IMR-90 (cell line): ENCODE results near the gene CA5B. TPM values are rescaled to one million over a fixed set of nuclear protein-coding genes. Genes with fewer than 3 reads are reported as not detected.

Source experiments
- ATAC-seq: fragments of 200-7000 bp; cut with Tn5 transposase; 2 replicates; pipeline ENCODE4 v1.9.1; 2020; ENCODE audit warnings: low read depth, mild to moderate bottlenecking, moderate library complexity
- BruUV-seq: library from RNA; stranded (reverse); fragments of 400-500 nt; replicated peaks from 2 replicates; lab custom pipeline; 2021; lab: Mats Ljungman, UMichigan
- CTCF ChIA-PET: fragments of 300-600 bp; formaldehyde crosslinking; extraction: SDS; loops from one replicate; lab custom pipeline; 2021; ENCODE audit warnings: antibody characterized with exemption; lab: Yijun Ruan, JAX
- POLR2A ChIA-PET: fragments of 300-600 bp; sonication (Branson Sonifier 250); formaldehyde crosslinking; loops from one replicate; lab custom pipeline; 2022; ENCODE audit warnings: antibody characterized with exemption; ENCODE audit not compliant: unreplicated experiment; lab: Charles Lee
- DNase-seq: peaks from one replicate; pipeline ENCODE4 v3.0.0; 2013
- H2AFZ ChIP-seq: replicated peaks from 2 replicates; pipeline ENCODE3; 2013; ENCODE audit warnings: low read length, mild to moderate bottlenecking; ENCODE audit not compliant: poor library complexity
- H2AK5ac ChIP-seq: 2 replicates; pipeline ENCODE4 v1.6.1; 2013; ENCODE audit warnings: low read depth, low read length, inconsistent platforms
- H2AK9ac ChIP-seq: replicated peaks from 2 replicates; pipeline ENCODE3; 2013; ENCODE audit warnings: mild to moderate bottlenecking, low read depth, low read length, moderate library complexity; ENCODE audit not compliant: poor library complexity
- H2BK120ac ChIP-seq: 2 replicates; pipeline ENCODE4 v1.6.1; 2013; ENCODE audit warnings: low read depth, low read length, inconsistent platforms
- H2BK15ac ChIP-seq: 3 replicates; pipeline ENCODE4 v1.6.1; 2013; ENCODE audit warnings: low read depth, low read length, inconsistent platforms
- H2BK20ac ChIP-seq: 2 replicates; pipeline ENCODE4 v1.6.1; 2013; ENCODE audit warnings: low read depth, mild to moderate bottlenecking, inconsistent platforms, low read length, moderate library complexity
- H2BK5ac ChIP-seq: 2 replicates; pipeline ENCODE4 v1.6.1; 2013; ENCODE audit warnings: mild to moderate bottlenecking, low read depth, low read length, inconsistent platforms; ENCODE audit not compliant: poor library complexity, severe bottlenecking
- H3K14ac ChIP-seq: replicated peaks from 2 replicates; pipeline ENCODE4 v1.6.1; 2013; ENCODE audit warnings: low read depth, low read length, inconsistent platforms
- H3K18ac ChIP-seq: 2 replicates; pipeline ENCODE4 v1.6.1; 2013; ENCODE audit warnings: low read depth, low read length, control low read depth
- H3K23ac ChIP-seq: 2 replicates; pipeline ENCODE4 v1.6.1; 2013; ENCODE audit warnings: low read depth, low read length, inconsistent platforms
- H3K27ac ChIP-seq: 2 replicates; pipeline ENCODE4 v1.5.1; 2013; ENCODE audit warnings: mild to moderate bottlenecking, control low read depth, low read length; ENCODE audit not compliant: insufficient read depth
- H3K27me3 ChIP-seq: 2 replicates; pipeline ENCODE4 v1.6.1; 2013; ENCODE audit warnings: low read length; ENCODE audit not compliant: control insufficient read depth, insufficient read depth
- H3K36me3 ChIP-seq: 2 replicates; pipeline ENCODE4 v1.6.1; 2013; ENCODE audit warnings: low read length, mixed read lengths; ENCODE audit not compliant: control insufficient read depth, insufficient read depth
- H3K4ac ChIP-seq: 2 replicates; pipeline ENCODE4 v1.6.1; 2013; ENCODE audit warnings: low read depth, low read length, inconsistent platforms
- H3K4me1 ChIP-seq: 2 replicates; pipeline ENCODE4 v1.6.1; 2013; ENCODE audit warnings: low read length, mixed read lengths; ENCODE audit not compliant: control insufficient read depth, insufficient read depth
- H3K4me2 ChIP-seq: 2 replicates; pipeline ENCODE4 v1.6.1; 2013; ENCODE audit warnings: low read depth, mild to moderate bottlenecking, control low read depth, low read length, moderate library complexity
- H3K4me3 ChIP-seq: 2 replicates; pipeline ENCODE4 v1.5.1; 2013; ENCODE audit warnings: low read depth, mild to moderate bottlenecking, control low read depth, low read length, moderate library complexity; ENCODE audit not compliant: insufficient read depth
- H3K56ac ChIP-seq: 2 replicates; pipeline ENCODE4 v1.6.1; 2013; ENCODE audit warnings: low read length, inconsistent platforms; ENCODE audit not compliant: insufficient read depth; ENCODE audit errors: extremely low read depth
- H3K79me1 ChIP-seq, 2 experiments: 2 replicates each; pipeline ENCODE4 v1.6.1; 2013; ENCODE audit warnings: low read length in 2 of 2, inconsistent platforms in 1 of 2, low read depth in 1 of 2
- H3K9ac ChIP-seq: 2 replicates; pipeline ENCODE4 v1.6.1; 2013; ENCODE audit warnings: low read depth, low read length, control low read depth
- H3K9me1 ChIP-seq: 2 replicates; pipeline ENCODE4 v1.6.1; 2013; ENCODE audit warnings: low read length, inconsistent platforms; ENCODE audit not compliant: insufficient read depth
- H3K9me3 ChIP-seq: 2 replicates; pipeline ENCODE4 v1.6.1; 2013; ENCODE audit warnings: low read length; ENCODE audit not compliant: control insufficient read depth, insufficient read depth
- H4K20me1 ChIP-seq: 2 replicates; pipeline ENCODE4 v1.6.1; 2013; ENCODE audit warnings: low read length, inconsistent platforms; ENCODE audit not compliant: insufficient read depth
- H4K5ac ChIP-seq: 2 replicates; pipeline ENCODE4 v1.6.1; 2013; ENCODE audit warnings: mild to moderate bottlenecking, low read depth, low read length, control low read depth
- H4K8ac ChIP-seq, 2 experiments: 2 replicates each; pipeline ENCODE4 v1.6.1; 2013; ENCODE audit warnings: low read depth in 2 of 2, low read length in 2 of 2, control low read depth in 1 of 2, inconsistent platforms in 1 of 2
- H4K91ac ChIP-seq: 2 replicates; pipeline ENCODE4 v1.6.1; 2013; ENCODE audit warnings: low read depth, low read length, inconsistent platforms; ENCODE audit not compliant: insufficient read depth
- BHLHE40 ChIP-seq: fragments of 150-350 bp; IDR thresholded peaks from 2 replicates; pipeline ENCODE4 v1.6.1; 2016; ENCODE audit warnings: mild to moderate bottlenecking, low read depth, low read length
- CHD1 ChIP-seq: IDR thresholded peaks from 2 replicates; pipeline ENCODE4 v1.6.1; 2012; ENCODE audit warnings: low read depth, low read length, improper control_type of control experiment
- FOS ChIP-seq: fragments of 150-350 bp; IDR thresholded peaks from 2 replicates; pipeline ENCODE4 v1.6.1; 2016; ENCODE audit warnings: low read depth, low read length
- MAZ ChIP-seq: IDR thresholded peaks from 2 replicates; pipeline ENCODE4 v1.6.1; 2012; ENCODE audit warnings: low read depth, mild to moderate bottlenecking, low read length, improper control_type of control experiment, moderate library complexity, borderline replicate concordance
- NFE2L2 ChIP-seq: fragments of 150-350 bp; IDR thresholded peaks from 2 replicates; pipeline ENCODE4 v1.6.1; 2016; ENCODE audit warnings: low read depth, mild to moderate bottlenecking, low read length
- POLR2A ChIP-seq: IDR thresholded peaks from 2 replicates; pipeline ENCODE4 v1.6.1; 2012; ENCODE audit warnings: mild to moderate bottlenecking, low read depth, low read length
- RAD21 ChIP-seq: IDR thresholded peaks from 2 replicates; pipeline ENCODE4 v1.6.1; 2012; ENCODE audit warnings: low read length, improper control_type of control experiment
- RCOR1 ChIP-seq: IDR thresholded peaks from 2 replicates; pipeline ENCODE4 v1.6.1; 2012; ENCODE audit warnings: mild to moderate bottlenecking, low read length, improper control_type of control experiment; ENCODE audit not compliant: insufficient replicate concordance
- RFX5 ChIP-seq: IDR thresholded peaks from 2 replicates; pipeline ENCODE4 v1.8.0; 2012; ENCODE audit warnings: low read depth, mild to moderate bottlenecking, low read length, moderate library complexity
- SMC3 ChIP-seq: fragments of 150-350 bp; IDR thresholded peaks from 2 replicates; pipeline ENCODE4 v1.6.1; 2016; ENCODE audit warnings: low read depth, mild to moderate bottlenecking, antibody characterized with exemption, low read length, moderate library complexity
- WGBS, 2 experiments: methylation state at CpG; one replicate each; pipeline versions ENCODE4 v1.1.5 to v1.1.7; 2013; ENCODE audit warnings: missing lambda C conversion rate in 2 of 2; ENCODE audit not compliant: insufficient read length in 1 of 2; ENCODE audit errors: extremely low coverage in 2 of 2; 5-methylcytosine and 5-hydroxymethylcytosine counted together
- dilution Hi-C: fragments of 300-500 bp; cut with HindIII; formaldehyde crosslinking; loops from one replicate; pipeline ENCODE4 v1.14.3; 2018; ENCODE audit warnings: low sequenced_read_pairs; ENCODE audit not compliant: unreplicated experiment
- in situ Hi-C: fragments of 300-500 bp; cut with MboI; formaldehyde crosslinking; loops from 3 replicates; pipeline ENCODE4 v1.14.3; 2019; ENCODE audit warnings: low sequenced_read_pairs, inconsistent platforms, mixed read lengths
- intact Hi-C: fragments of 100-400 bp; cut with micrococcal nuclease; formaldehyde crosslinking; loops from 2 replicates; pipeline ENCODE4 v1.10.0; 2022
- polyA plus RNA-seq, 3 experiments: library from polyadenylated mRNA; depleted of rRNA; stranded (reverse); fragments of >200 nt; gene quantifications; 2 replicates each; pipeline ENCODE4 v1.2.3, GENCODE V29; 2012; ENCODE audit warnings: low replicate concordance in 1 of 3
- total RNA-seq: library from RNA; depleted of rRNA; stranded (reverse); fragments of >200 nt; gene quantifications from 2 replicates; pipeline ENCODE4 v1.2.3, GENCODE V29; 2012
- TF ChIP-seq, protein P1 (sequence below): conservative IDR thresholded peaks from 2 replicates; pipeline ENCODE4 v1.5.1; 2012; ENCODE audit warnings: mild to moderate bottlenecking, low read depth, low read length, improper control_type of control experiment

The CA5B gene
- total and polyA plus RNA-seq, 2 of the 4 experiments (the other 2 are of a cell fraction): 3.5 to 5.4 TPM

DNA sequence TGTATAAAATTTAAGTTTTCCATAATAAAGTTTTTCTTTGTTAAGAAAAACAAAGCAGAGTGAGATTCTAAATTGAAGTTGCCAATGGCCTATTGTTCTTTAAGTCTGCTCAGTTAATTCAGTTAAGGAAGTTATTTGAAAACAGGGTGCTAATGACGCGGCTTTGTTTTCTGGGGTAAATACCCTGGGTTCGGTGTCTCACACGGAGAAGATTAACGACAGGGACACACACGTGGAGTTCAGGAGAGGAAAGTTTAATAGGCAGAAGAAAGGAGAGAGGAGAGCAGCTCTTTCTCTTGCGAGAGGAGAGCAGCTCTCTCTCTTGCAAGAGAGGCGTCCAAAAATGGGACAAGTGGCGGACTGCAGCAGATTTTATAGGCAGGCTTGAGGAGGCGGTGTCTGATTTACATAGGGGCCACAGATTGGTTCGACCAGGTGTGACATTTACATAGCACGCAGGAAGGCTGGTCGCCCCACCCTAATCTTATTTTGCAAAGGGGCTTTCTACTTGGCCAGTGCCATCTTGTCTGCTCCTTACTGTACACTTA, 9.6 kb downstream of the CA5B start:
- CTCF ChIA-PET: no interaction called here
- no peak overlapping the region for H3K9ac ChIP-seq
- H3K9me3 ChIP-seq: no peaks in the 10 kb centered on the region
- no peak for TF ChIP-seq MAZ
- TF ChIP-seq, protein P1, sequence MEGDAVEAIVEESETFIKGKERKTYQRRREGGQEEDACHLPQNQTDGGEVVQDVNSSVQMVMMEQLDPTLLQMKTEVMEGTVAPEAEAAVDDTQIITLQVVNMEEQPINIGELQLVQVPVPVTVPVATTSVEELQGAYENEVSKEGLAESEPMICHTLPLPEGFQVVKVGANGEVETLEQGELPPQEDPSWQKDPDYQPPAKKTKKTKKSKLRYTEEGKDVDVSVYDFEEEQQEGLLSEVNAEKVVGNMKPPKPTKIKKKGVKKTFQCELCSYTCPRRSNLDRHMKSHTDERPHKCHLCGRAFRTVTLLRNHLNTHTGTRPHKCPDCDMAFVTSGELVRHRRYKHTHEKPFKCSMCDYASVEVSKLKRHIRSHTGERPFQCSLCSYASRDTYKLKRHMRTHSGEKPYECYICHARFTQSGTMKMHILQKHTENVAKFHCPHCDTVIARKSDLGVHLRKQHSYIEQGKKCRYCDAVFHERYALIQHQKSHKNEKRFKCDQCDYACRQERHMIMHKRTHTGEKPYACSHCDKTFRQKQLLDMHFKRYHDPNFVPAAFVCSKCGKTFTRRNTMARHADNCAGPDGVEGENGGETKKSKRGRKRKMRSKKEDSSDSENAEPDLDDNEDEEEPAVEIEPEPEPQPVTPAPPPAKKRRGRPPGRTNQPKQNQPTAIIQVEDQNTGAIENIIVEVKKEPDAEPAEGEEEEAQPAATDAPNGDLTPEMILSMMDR: no peak
- no peak for TF ChIP-seq POLR2A
- TF ChIP-seq FOS: no peak
- no peak for TF ChIP-seq RAD21
- no peak for TF ChIP-seq RCOR1
- TF ChIP-seq SMC3: no peak
- TF ChIP-seq BHLHE40: no peak
- TF ChIP-seq CHD1: no peak
- TF ChIP-seq RFX5: no peak
- TF ChIP-seq NFE2L2: no peak
- H3K4me2 ChIP-seq: no peak overlapping the region
- no TSS peak for BruUV-seq
- H4K5ac ChIP-seq: no peak overlapping the region
- 85% methylated on average over 6 of the region's 13 CpGs; no CpG with 5 or more reads in 1 of the 2 experiments for WGBS, 2 experiments
- no peak overlapping the region for H2AK5ac ChIP-seq
- H2BK5ac ChIP-seq: no peak overlapping the region
- no peaks in the 10 kb centered on the region for H3K36me3 ChIP-seq
- H3K23ac ChIP-seq: no peak overlapping the region
- H3K79me1 ChIP-seq: peaks cover 0 to 9% of the 10 kb centered on the region in 2 experiments; a peak in 1 of 4 replicates
- H3K9me1 ChIP-seq: peaks cover 12% of the 10 kb centered on the region; the same call in 1 of the 2 replicates
- intact Hi-C loops: no loop called here
- H2BK20ac ChIP-seq: no peak overlapping the region
- H3K4me3 ChIP-seq: no peak overlapping the region
- H4K8ac ChIP-seq: no peak overlapping the region
- no peaks in the 10 kb centered on the region for H3K27me3 ChIP-seq
- no peak overlapping the region for H2BK15ac ChIP-seq
- H3K4me1 ChIP-seq: peaks cover 13% of the 10 kb centered on the region
- DNase-seq (no peak), ATAC-seq (no peak)
- no peak overlapping the region for H4K91ac ChIP-seq
- H3K14ac ChIP-seq: no peak overlapping the region
- no peak overlapping the region for H3K18ac ChIP-seq
- H3K56ac ChIP-seq: no peak overlapping the region
- in situ Hi-C loops: no loop called here
- no peak overlapping the region for H2AK9ac ChIP-seq
- H2BK120ac ChIP-seq: no peak overlapping the region
- POLR2A ChIA-PET: no interaction called here
- no peak overlapping the region for H2AFZ ChIP-seq
- no peak overlapping the region for H3K4ac ChIP-seq
- H3K27ac ChIP-seq: no peak overlapping the region
- H4K20me1 ChIP-seq: peaks cover 15% of the 10 kb centered on the region
- dilution Hi-C loops: no loop called here
